Panc1 (cell line): ENCODE measurements around the gene KRT78.

Experiments used
- POLR2AphosphoS5 ChIP-seq: IDR thresholded peaks from 2 replicates; pipeline ENCODE4 v1.6.1; 2012; ENCODE audit warnings: mild to moderate bottlenecking, low read depth, low read length, moderate library complexity
- SIN3A ChIP-seq: IDR thresholded peaks from 2 replicates; pipeline ENCODE4 v1.6.1; 2012; ENCODE audit warnings: low read depth, mild to moderate bottlenecking, low read length, moderate library complexity, borderline replicate concordance; ENCODE audit not compliant: insufficient read depth
- TF ChIP-seq, protein P1 (sequence below): fragments of 450-650 bp; IDR thresholded peaks from 2 replicates; pipeline ENCODE4 v1.5.1; 2017; ENCODE audit warnings: mild to moderate bottlenecking
- TF ChIP-seq, protein P2 (sequence below), 2 experiments: IDR thresholded peaks; 2 replicates each; pipeline ENCODE4 v1.6.1; 2011 to 2012; ENCODE audit warnings: low read depth in 2 of 2, control low read depth in 1 of 2, low read length in 1 of 2, mild to moderate bottlenecking in 1 of 2, moderate library complexity in 1 of 2; ENCODE audit not compliant: insufficient read depth in 1 of 2

- TF ChIP-seq, protein P1, sequence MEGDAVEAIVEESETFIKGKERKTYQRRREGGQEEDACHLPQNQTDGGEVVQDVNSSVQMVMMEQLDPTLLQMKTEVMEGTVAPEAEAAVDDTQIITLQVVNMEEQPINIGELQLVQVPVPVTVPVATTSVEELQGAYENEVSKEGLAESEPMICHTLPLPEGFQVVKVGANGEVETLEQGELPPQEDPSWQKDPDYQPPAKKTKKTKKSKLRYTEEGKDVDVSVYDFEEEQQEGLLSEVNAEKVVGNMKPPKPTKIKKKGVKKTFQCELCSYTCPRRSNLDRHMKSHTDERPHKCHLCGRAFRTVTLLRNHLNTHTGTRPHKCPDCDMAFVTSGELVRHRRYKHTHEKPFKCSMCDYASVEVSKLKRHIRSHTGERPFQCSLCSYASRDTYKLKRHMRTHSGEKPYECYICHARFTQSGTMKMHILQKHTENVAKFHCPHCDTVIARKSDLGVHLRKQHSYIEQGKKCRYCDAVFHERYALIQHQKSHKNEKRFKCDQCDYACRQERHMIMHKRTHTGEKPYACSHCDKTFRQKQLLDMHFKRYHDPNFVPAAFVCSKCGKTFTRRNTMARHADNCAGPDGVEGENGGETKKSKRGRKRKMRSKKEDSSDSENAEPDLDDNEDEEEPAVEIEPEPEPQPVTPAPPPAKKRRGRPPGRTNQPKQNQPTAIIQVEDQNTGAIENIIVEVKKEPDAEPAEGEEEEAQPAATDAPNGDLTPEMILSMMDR: no peak
- TF ChIP-seq POLR2AphosphoS5: no peak
- TF ChIP-seq, protein P2, sequence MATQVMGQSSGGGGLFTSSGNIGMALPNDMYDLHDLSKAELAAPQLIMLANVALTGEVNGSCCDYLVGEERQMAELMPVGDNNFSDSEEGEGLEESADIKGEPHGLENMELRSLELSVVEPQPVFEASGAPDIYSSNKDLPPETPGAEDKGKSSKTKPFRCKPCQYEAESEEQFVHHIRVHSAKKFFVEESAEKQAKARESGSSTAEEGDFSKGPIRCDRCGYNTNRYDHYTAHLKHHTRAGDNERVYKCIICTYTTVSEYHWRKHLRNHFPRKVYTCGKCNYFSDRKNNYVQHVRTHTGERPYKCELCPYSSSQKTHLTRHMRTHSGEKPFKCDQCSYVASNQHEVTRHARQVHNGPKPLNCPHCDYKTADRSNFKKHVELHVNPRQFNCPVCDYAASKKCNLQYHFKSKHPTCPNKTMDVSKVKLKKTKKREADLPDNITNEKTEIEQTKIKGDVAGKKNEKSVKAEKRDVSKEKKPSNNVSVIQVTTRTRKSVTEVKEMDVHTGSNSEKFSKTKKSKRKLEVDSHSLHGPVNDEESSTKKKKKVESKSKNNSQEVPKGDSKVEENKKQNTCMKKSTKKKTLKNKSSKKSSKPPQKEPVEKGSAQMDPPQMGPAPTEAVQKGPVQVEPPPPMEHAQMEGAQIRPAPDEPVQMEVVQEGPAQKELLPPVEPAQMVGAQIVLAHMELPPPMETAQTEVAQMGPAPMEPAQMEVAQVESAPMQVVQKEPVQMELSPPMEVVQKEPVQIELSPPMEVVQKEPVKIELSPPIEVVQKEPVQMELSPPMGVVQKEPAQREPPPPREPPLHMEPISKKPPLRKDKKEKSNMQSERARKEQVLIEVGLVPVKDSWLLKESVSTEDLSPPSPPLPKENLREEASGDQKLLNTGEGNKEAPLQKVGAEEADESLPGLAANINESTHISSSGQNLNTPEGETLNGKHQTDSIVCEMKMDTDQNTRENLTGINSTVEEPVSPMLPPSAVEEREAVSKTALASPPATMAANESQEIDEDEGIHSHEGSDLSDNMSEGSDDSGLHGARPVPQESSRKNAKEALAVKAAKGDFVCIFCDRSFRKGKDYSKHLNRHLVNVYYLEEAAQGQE (IDR thresholded peaks at IDR 0.05; ENCODE audit: insufficient read depth in 1 of 2, low read depth in 2 of 2, low read length in 1 of 2): no peak
- no peak for TF ChIP-seq SIN3A
Observed at GRCh38 chr12:52849511-52849910, 717 bp upstream of the KRT78 start.
